GM12872 (cell line): ENCODE results near the gene FAM120AOS.

Experiments used
- TF ChIP-seq, protein P1 (sequence below): IDR thresholded peaks from 3 replicates; pipeline ENCODE4 v1.5.1; 2011; ENCODE audit warnings: low read depth, mild to moderate bottlenecking, low read length, moderate library complexity; ENCODE audit not compliant: insufficient read depth

The FAM120AOS gene

GRCh38 chr9:93451849-93452709, 1.3 kb downstream of the FAM120AOS start:
- TF ChIP-seq, protein P1, sequence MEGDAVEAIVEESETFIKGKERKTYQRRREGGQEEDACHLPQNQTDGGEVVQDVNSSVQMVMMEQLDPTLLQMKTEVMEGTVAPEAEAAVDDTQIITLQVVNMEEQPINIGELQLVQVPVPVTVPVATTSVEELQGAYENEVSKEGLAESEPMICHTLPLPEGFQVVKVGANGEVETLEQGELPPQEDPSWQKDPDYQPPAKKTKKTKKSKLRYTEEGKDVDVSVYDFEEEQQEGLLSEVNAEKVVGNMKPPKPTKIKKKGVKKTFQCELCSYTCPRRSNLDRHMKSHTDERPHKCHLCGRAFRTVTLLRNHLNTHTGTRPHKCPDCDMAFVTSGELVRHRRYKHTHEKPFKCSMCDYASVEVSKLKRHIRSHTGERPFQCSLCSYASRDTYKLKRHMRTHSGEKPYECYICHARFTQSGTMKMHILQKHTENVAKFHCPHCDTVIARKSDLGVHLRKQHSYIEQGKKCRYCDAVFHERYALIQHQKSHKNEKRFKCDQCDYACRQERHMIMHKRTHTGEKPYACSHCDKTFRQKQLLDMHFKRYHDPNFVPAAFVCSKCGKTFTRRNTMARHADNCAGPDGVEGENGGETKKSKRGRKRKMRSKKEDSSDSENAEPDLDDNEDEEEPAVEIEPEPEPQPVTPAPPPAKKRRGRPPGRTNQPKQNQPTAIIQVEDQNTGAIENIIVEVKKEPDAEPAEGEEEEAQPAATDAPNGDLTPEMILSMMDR, result peak; percentile 14; the same call in 1 of the 3 replicates

GRCh38 chr9:93450945-93451815, 2.2 kb downstream of the FAM120AOS start, which contains the start of gene FAM120A:
Gene FAM120A (plus strand): TSS chr9:93451685. CDS start chr9:93451916, 231 bp downstream.
- TF ChIP-seq, protein P1, result no peak

DNA sequence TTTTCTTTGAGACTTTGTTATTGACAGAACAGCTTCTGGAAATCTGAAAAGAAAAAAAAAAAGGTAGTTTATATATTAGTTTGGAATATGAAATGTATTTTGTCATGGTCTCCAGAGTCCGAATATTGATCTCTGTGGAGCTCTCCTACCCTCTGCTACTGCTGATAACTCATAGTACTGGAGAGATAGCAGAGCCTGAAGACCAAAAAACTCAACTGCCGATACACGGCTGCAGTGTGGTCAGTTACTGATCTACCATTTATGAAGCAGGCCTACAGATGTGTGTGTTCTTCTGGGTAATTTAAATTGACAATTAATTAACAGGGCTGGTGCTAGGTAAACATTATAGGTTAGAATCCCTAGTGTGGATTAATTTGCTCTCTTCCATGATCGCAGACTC, 5.7 kb downstream of the FAM120AOS start:
- TF ChIP-seq, protein P1, result no peak

DNA sequence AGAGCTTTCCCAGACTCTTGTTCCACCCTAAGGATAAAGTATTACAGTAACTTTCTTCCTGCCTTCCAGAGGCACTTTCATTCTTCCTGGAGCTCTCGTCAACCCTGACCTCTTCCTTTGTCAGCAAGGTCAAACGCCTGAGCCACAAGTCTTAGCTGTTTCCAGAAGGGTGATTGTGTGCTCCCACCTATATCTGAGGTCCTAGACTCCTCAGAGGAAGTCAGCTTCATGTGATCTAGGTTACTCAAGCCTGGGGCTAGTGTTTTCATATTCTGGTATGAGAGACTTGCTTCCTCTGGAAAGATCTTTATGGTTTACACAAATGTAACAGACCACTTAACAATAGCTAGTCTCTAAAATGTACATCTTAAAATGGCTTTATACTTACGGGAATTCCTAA, 7.3 kb downstream of the FAM120AOS start:
- TF ChIP-seq, protein P1, result no peak

DNA sequence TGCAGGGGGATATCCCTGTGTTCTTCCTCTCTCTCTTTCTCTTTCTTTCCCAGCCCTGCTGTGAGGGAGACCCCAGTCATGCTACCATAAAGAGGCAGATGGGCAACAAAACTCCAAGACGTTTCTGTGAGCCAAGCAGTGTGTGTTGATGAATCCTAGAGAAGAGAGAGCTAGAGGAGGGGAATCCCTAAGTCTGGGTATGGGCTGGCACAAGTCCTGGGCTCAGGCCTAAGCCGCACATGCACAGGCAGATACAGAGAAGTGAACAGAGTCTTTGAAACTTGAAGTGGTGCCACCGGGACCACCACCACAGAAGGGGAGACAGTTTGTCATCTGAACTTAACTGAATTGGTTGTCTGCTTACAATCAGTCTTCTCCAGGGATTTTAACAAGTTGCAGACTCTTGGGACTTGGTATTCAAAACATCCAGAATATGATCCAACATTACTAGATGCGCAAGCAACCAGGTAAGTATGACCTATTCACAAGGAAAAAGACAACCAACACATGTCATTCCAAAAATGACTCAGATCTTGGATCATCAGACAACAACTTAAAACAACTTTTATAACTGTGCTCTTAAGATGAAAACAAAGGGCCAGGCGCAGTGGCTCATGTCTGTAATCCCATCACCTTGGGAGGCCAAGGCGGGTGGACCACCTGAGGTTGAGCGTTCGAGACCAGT, 12.3 kb downstream of the FAM120AOS start:
- TF ChIP-seq, protein P1, result no peak

GRCh38 chr9:93437996-93438395, 15.4 kb downstream of the FAM120AOS start:
- TF ChIP-seq, protein P1, result no peak
